GM23248 (cell line): ENCODE measurements around the gene GRB14. TPM values are rescaled to one million over a fixed set of nuclear protein-coding genes. Genes with fewer than 3 reads are reported as not detected.

Source experiments
- DNase-seq: peaks from one replicate; pipeline ENCODE4 v3.0.0-alpha.2; 2015
- H2AFZ ChIP-seq: fragments of 200-600 bp; sonication (generic); 2 replicates; pipeline ENCODE4 v1.6.1; 2016; ENCODE audit warnings: antibody characterized with exemption
- H3F3A ChIP-seq: fragments of 200-600 bp; sonication (generic); 2 replicates; pipeline ENCODE4 v1.6.1; 2016; ENCODE audit warnings: mild to moderate bottlenecking, antibody characterized with exemption, mixed run types; ENCODE audit not compliant: insufficient read depth
- H3K27ac ChIP-seq: fragments of 200-600 bp; sonication (generic); 2 replicates; pipeline ENCODE4 v1.5.1; 2016; ENCODE audit warnings: mild to moderate bottlenecking
- H3K27me3 ChIP-seq: fragments of 200-600 bp; sonication (generic); replicated peaks from 2 replicates; pipeline ENCODE4 v1.6.1; 2016; ENCODE audit warnings: mild to moderate bottlenecking; ENCODE audit not compliant: insufficient read depth
- H3K36me3 ChIP-seq: fragments of 200-600 bp; sonication (generic); 2 replicates; pipeline ENCODE4 v1.6.1; 2016; ENCODE audit warnings: low read depth, mild to moderate bottlenecking
- H3K4me1 ChIP-seq: fragments of 200-600 bp; sonication (generic); 2 replicates; pipeline ENCODE4 v1.6.1; 2016; ENCODE audit warnings: mild to moderate bottlenecking; ENCODE audit not compliant: insufficient read depth
- H3K4me2 ChIP-seq: fragments of 200-600 bp; sonication (generic); one replicate; pipeline ENCODE4 v1.6.1; 2016; ENCODE audit warnings: mild to moderate bottlenecking; ENCODE audit not compliant: unreplicated experiment
- H3K4me3 ChIP-seq: fragments of 200-600 bp; sonication (generic); 2 replicates; pipeline ENCODE4 v1.5.1; 2016; ENCODE audit warnings: mild to moderate bottlenecking
- H3K79me2 ChIP-seq: fragments of 200-600 bp; sonication (generic); 2 replicates; pipeline ENCODE4 v1.6.1; 2016; ENCODE audit warnings: mild to moderate bottlenecking; ENCODE audit not compliant: insufficient read depth
- H3K9ac ChIP-seq: fragments of 200-600 bp; sonication (generic); 2 replicates; pipeline ENCODE4 v1.6.1; 2016; ENCODE audit warnings: mild to moderate bottlenecking
- H3K9me2 ChIP-seq: fragments of 200-600 bp; sonication (generic); 2 replicates; pipeline ENCODE4 v1.6.1; 2016; ENCODE audit warnings: mixed run types, mild to moderate bottlenecking, moderate library complexity; ENCODE audit not compliant: insufficient read depth
- H3K9me3 ChIP-seq: fragments of 200-600 bp; sonication (generic); one replicate; pipeline ENCODE4 v1.6.1; 2017; ENCODE audit warnings: low read depth
- H4K20me1 ChIP-seq: fragments of 200-600 bp; sonication (generic); 2 replicates; pipeline ENCODE4 v1.6.0; 2016; ENCODE audit not compliant: insufficient read depth
- EZH2 ChIP-seq: fragments of 200-600 bp; sonication (generic); IDR thresholded peaks from 2 replicates; pipeline ENCODE4 v1.6.1; 2018; ENCODE audit warnings: antibody characterized with exemption, mild to moderate bottlenecking; ENCODE audit not compliant: insufficient read depth, poor library complexity, severe bottlenecking
- EZH2phosphoT487 ChIP-seq: fragments of 200-600 bp; sonication (generic); IDR thresholded peaks from 2 replicates; pipeline ENCODE4 v1.6.1; 2018; ENCODE audit warnings: antibody characterized with exemption, moderate library complexity, mild to moderate bottlenecking, low read depth; ENCODE audit not compliant: insufficient read depth
- WGBS, 2 experiments: methylation state at CpG; one replicate each; pipeline ENCODE4 v1.1.6; 2015 to 2017; ENCODE audit warnings: low lambda C conversion rate in 2 of 2, low coverage in 1 of 2; ENCODE audit errors: missing lambda C conversion rate in 2 of 2; 5-methylcytosine and 5-hydroxymethylcytosine counted together
- in situ Hi-C: fragments of 300-500 bp; cut with MboI; formaldehyde crosslinking; loops from 2 replicates; pipeline ENCODE4 v1.15.0; 2020
- polyA plus RNA-seq: library from polyadenylated mRNA; unstranded; fragments of >200 nt; fragmentation: Nextera tagmentation; extraction: Ambion mirVana; gene quantifications from 2 replicates; pipeline ENCODE4 v1.2.1, GENCODE V29; 2016
- total RNA-seq: library from RNA; depleted of rRNA; stranded (reverse); fragments of >200 nt; shearing (Covaris generic); gene quantifications from 2 replicates; pipeline ENCODE4 v1.2.3, GENCODE V29; 2014

GRB14 gene
- total and polyA plus RNA-seq, 2 experiments from 2014 or later, result 0.23 TPM; not detected in 1

- Histone ChIP-seq H3K4me3 (no peak overlapping the region), H3K79me2 (no peaks in the 10 kb centered on the region), H3K9me2 (no peaks in the 10 kb centered on the region), H4K20me1 (no peaks in the 10 kb centered on the region), H3K27ac (no peak overlapping the region), H3K27me3 (peaks cover 6% of the 10 kb centered on the region), H3K9me3 (no peaks in the 10 kb centered on the region), H3K9ac (no peak overlapping the region), H3K4me1 (no peaks in the 10 kb centered on the region), H3K4me2 (no peak overlapping the region), H3K36me3 (no peaks in the 10 kb centered on the region), H3F3A (no peaks in the 10 kb centered on the region), H2AFZ (no peak overlapping the region)
- DNase-seq, result no peak
- TF ChIP-seq EZH2phosphoT487 (no peak), EZH2 (no peak)
- in situ Hi-C loops, result no loop called here
- 65 to 79% methylated on average over 2 of the region's 2 CpGs for WGBS, 2 experiments
Measured at GRCh38 chr2:164458792-164459191, 162.5 kb downstream of the GRB14 start.

GRCh38 chr2:164457271-164457670 lies 164.0 kb downstream of the GRB14 start:
- no peak for DNase-seq
- Histone ChIP-seq H3K27me3 (peaks cover 10% of the 10 kb centered on the region), H3K4me2 (no peak overlapping the region), H3K4me3 (no peak overlapping the region), H3K27ac (no peak overlapping the region), H3F3A (no peaks in the 10 kb centered on the region), H3K9me3 (no peaks in the 10 kb centered on the region), H3K79me2 (no peaks in the 10 kb centered on the region), H3K36me3 (no peaks in the 10 kb centered on the region), H3K9me2 (no peaks in the 10 kb centered on the region), H3K4me1 (no peaks in the 10 kb centered on the region), H2AFZ (no peak overlapping the region), H4K20me1 (no peaks in the 10 kb centered on the region), H3K9ac (no peak overlapping the region)
- in situ Hi-C loops, result no loop called here
- TF ChIP-seq EZH2 (no peak), EZH2phosphoT487 (no peak)
- WGBS, 2 experiments, result 85 to 87% methylated on average over 1 of the region's 1 CpG

- Histone ChIP-seq H3K4me1 (no peaks in the 10 kb centered on the region), H3K9me3 (no peaks in the 10 kb centered on the region), H3K27me3 (peaks cover 10% of the 10 kb centered on the region), H3K9me2 (no peaks in the 10 kb centered on the region), H3K27ac (no peak overlapping the region), H3K4me3 (no peak overlapping the region), H2AFZ (no peak overlapping the region), H3F3A (no peaks in the 10 kb centered on the region), H3K36me3 (no peaks in the 10 kb centered on the region), H3K9ac (no peak overlapping the region), H4K20me1 (no peaks in the 10 kb centered on the region), H3K4me2 (no peak overlapping the region), H3K79me2 (no peaks in the 10 kb centered on the region)
- no peak for DNase-seq
- TF ChIP-seq EZH2phosphoT487, result no peak
- no peak for TF ChIP-seq EZH2
- in situ Hi-C loops, result no loop called here
- WGBS, 2 experiments, result 10 to 16% methylated on average over 4 of the region's 4 CpGs
Measured at GRCh38 chr2:164456619-164457018, 164.7 kb downstream of the GRB14 start.

- Histone ChIP-seq H3K9ac (no peak overlapping the region), H2AFZ (no peak overlapping the region), H3K9me3 (no peaks in the 10 kb centered on the region), H4K20me1 (no peaks in the 10 kb centered on the region), H3K79me2 (no peaks in the 10 kb centered on the region), H3K27ac (no peak overlapping the region), H3K4me1 (no peaks in the 10 kb centered on the region), H3K27me3 (peaks cover 10% of the 10 kb centered on the region), H3K9me2 (no peaks in the 10 kb centered on the region), H3F3A (no peaks in the 10 kb centered on the region), H3K36me3 (no peaks in the 10 kb centered on the region), H3K4me2 (no peak overlapping the region), H3K4me3 (no peak overlapping the region)
- TF ChIP-seq EZH2phosphoT487 (no peak), EZH2 (no peak)
- in situ Hi-C loops, result no loop called here
- 3 to 5% methylated on average over 5 of the region's 5 CpGs for WGBS, 2 experiments
- no peak for DNase-seq
Measured at GRCh38 chr2:164453656-164454305, 167.5 kb downstream of the GRB14 start.

GRCh38 chr2:164450278-164450677 lies 171.0 kb downstream of the GRB14 start:
- no peaks in the 10 kb centered on the region for H3K79me2 ChIP-seq
- H4K20me1 ChIP-seq, result no peaks in the 10 kb centered on the region
- TF ChIP-seq EZH2phosphoT487, result no peak
- no peaks in the 10 kb centered on the region for H3K9me3 ChIP-seq
- H3K9ac ChIP-seq, result no peak overlapping the region
- peaks cover 4% of the 10 kb centered on the region; the same call in 1 of the 2 replicates for H3K27me3 ChIP-seq
- no peaks in the 10 kb centered on the region for H3K9me2 ChIP-seq
- no peaks in the 10 kb centered on the region for H3F3A ChIP-seq
- DNase-seq, result no peak
- H3K4me3 ChIP-seq, result no peak overlapping the region
- H3K36me3 ChIP-seq, result no peaks in the 10 kb centered on the region
- H3K4me2 ChIP-seq, result no peak overlapping the region
- no peaks in the 10 kb centered on the region for H3K4me1 ChIP-seq
- no peak overlapping the region for H3K27ac ChIP-seq
- 59 to 67% methylated on average over 2 of the region's 2 CpGs for WGBS, 2 experiments
- no peak overlapping the region for H2AFZ ChIP-seq
- in situ Hi-C loops, result no loop called here
